ENCODE data around the gene TP53INP2. TPM values are rescaled to one million over a fixed set of nuclear protein-coding genes. Genes with fewer than 3 reads are reported as not detected.

The TP53INP2 gene
- total and polyA plus RNA-seq, 2 of the 13 experiments (the other 11 are each of a cell fraction or from before 2014, with no cell fraction given), result 5.2 to 18.8 TPM

DNA sequence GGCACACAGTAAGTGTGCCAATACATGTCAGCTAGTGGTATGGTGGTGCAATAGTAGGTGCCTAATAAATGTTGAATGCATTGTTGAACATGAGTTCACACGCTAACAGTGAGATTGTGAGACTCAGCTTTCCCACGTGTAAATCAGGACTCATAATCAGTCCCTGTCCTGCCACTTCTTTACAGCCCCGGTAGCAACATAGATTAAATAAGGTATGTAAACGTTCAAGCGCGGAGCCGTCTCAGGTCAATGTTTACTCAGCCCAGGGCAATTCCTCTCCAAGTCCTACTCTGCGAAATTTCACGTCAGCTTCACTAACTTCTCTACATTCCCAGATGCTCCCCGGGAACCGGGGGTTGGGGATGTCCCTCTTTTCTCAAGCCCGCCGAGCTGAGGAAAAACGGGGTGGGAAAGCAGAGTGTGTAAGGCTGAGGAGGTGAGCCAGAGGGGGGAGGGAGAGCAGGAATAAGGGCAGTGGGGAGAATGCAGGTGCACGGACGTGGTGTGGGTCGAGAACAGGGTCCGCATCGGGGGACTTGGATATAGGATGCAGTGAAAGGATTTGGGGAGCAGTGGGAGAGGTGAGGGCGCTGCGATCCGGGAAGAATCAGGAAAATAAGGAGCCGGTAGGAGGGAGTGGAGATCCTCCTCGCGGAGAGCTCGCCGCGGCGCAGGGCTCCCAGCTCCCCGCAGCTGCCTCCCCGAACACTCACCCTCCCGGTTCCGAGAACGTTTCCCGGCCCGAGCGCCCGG is 544 bp upstream of the TP53INP2 start (continued):
- TF ChIP-seq, protein P1, sequence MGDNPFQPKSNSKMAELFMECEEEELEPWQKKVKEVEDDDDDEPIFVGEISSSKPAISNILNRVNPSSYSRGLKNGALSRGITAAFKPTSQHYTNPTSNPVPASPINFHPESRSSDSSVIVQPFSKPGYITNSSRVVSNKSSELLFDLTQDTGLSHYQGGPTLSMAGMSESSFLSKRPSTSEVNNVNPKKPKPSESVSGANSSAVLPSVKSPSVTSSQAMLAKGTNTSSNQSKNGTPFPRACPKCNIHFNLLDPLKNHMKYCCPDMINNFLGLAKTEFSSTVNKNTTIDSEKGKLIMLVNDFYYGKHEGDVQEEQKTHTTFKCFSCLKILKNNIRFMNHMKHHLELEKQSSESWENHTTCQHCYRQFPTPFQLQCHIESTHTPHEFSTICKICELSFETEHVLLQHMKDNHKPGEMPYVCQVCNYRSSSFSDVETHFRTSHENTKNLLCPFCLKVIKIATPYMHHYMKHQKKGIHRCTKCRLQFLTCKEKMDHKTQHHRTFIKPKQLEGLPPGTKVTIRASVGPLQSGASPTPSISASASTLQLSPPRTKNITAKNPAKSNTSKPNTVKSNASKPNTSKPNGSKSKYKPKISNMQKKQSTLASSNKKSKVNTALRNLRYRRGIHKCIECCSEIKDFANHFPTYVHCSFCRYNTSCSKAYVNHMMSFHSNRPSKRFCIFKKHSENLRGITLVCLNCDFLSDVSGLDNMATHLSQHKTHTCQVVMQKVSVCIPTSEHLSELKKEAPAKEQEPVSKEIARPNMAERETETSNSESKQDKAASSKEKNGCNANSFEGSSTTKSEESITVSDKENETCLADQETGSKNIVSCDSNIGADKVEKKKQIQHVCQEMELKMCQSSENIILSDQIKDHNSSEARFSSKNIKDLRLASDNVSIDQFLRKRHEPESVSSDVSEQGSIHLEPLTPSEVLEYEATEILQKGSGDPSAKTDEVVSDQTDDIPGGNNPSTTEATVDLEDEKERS (CRISPR knock-in tag; IDR thresholded peaks at IDR 0.05), result peak; percentile 91
- TF ChIP-seq ZNF335 (CRISPR knock-in tag; IDR thresholded peaks at IDR 0.05), result peak; percentile 69; the same call in 1 of the 2 replicates
- no peak for TF ChIP-seq ZNF34 (CRISPR knock-in tag; IDR thresholded peaks at IDR 0.05; ENCODE audit: borderline replicate concordance)
- no peak for TF ChIP-seq EZH2 (conservative IDR thresholded peaks at IDR 0.05; ENCODE audit: low read depth, low read length)
- no peak for TF ChIP-seq PLRG1 (conservative IDR thresholded peaks at IDR 0.05)
- TF ChIP-seq PRPF4 (IDR thresholded peaks at IDR 0.05; ENCODE audit: low read depth, low read length, poor library complexity, severe bottlenecking), result no peak
- TF ChIP-seq, protein P2, sequence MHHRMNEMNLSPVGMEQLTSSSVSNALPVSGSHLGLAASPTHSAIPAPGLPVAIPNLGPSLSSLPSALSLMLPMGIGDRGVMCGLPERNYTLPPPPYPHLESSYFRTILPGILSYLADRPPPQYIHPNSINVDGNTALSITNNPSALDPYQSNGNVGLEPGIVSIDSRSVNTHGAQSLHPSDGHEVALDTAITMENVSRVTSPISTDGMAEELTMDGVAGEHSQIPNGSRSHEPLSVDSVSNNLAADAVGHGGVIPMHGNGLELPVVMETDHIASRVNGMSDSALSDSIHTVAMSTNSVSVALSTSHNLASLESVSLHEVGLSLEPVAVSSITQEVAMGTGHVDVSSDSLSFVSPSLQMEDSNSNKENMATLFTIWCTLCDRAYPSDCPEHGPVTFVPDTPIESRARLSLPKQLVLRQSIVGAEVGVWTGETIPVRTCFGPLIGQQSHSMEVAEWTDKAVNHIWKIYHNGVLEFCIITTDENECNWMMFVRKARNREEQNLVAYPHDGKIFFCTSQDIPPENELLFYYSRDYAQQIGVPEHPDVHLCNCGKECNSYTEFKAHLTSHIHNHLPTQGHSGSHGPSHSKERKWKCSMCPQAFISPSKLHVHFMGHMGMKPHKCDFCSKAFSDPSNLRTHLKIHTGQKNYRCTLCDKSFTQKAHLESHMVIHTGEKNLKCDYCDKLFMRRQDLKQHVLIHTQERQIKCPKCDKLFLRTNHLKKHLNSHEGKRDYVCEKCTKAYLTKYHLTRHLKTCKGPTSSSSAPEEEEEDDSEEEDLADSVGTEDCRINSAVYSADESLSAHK (CRISPR knock-in tag; IDR thresholded peaks at IDR 0.05; ENCODE audit: borderline replicate concordance), result no peak
- peak; percentile 79 for TF ChIP-seq ZNF501 (CRISPR knock-in tag; IDR thresholded peaks at IDR 0.05)
- TF ChIP-seq SRSF9 (IDR thresholded peaks at IDR 0.05; ENCODE audit: borderline replicate concordance, insufficient read depth, low read depth, low read length, poor library complexity, severe bottlenecking), result no peak
- TF ChIP-seq, protein P3, sequence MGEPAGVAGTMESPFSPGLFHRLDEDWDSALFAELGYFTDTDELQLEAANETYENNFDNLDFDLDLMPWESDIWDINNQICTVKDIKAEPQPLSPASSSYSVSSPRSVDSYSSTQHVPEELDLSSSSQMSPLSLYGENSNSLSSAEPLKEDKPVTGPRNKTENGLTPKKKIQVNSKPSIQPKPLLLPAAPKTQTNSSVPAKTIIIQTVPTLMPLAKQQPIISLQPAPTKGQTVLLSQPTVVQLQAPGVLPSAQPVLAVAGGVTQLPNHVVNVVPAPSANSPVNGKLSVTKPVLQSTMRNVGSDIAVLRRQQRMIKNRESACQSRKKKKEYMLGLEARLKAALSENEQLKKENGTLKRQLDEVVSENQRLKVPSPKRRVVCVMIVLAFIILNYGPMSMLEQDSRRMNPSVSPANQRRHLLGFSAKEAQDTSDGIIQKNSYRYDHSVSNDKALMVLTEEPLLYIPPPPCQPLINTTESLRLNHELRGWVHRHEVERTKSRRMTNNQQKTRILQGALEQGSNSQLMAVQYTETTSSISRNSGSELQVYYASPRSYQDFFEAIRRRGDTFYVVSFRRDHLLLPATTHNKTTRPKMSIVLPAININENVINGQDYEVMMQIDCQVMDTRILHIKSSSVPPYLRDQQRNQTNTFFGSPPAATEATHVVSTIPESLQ (CRISPR knock-in tag; conservative IDR thresholded peaks at IDR 0.05), result peak; percentile 70; the same call in 1 of the 2 replicates
- TF ChIP-seq RFX3 (CRISPR knock-in tag; IDR thresholded peaks at IDR 0.05), result no peak
- no peak for TF ChIP-seq DR1 (CRISPR knock-in tag; IDR thresholded peaks at IDR 0.05)
- TF ChIP-seq ZFP36 (IDR thresholded peaks at IDR 0.05; ENCODE audit: borderline replicate concordance, low read depth, low read length, partially characterized antibody), result no peak
- TF ChIP-seq, protein P4, sequence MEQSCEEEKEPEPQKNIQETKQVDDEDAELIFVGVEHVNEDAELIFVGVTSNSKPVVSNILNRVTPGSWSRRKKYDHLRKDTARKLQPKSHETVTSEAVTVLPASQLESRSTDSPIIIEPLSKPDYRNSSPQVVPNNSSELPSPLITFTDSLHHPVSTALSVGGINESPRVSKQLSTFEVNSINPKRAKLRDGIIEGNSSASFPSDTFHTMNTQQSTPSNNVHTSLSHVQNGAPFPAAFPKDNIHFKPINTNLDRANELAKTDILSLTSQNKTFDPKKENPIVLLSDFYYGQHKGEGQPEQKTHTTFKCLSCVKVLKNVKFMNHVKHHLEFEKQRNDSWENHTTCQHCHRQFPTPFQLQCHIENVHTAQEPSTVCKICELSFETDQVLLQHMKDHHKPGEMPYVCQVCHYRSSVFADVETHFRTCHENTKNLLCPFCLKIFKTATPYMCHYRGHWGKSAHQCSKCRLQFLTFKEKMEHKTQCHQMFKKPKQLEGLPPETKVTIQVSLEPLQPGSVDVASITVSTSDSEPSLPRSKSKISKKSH (CRISPR knock-in tag; IDR thresholded peaks at IDR 0.05; ENCODE audit: borderline replicate concordance), result no peak
- TF ChIP-seq, protein P5, sequence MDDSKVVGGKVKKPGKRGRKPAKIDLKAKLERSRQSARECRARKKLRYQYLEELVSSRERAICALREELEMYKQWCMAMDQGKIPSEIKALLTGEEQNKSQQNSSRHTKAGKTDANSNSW (CRISPR knock-in tag; IDR thresholded peaks at IDR 0.05; ENCODE audit: borderline replicate concordance), result no peak
